HepG2 (cell line): ENCODE measurements around the gene BEX5. TPM values are rescaled to one million over a fixed set of nuclear protein-coding genes. Genes with fewer than 3 reads are reported as not detected.

ENCODE experiments used
- polyA plus RNA-seq, 8 experiments: library from polyadenylated mRNA; depleted of rRNA in 3 of 8; stranded (reverse) in 7 of 8; unstranded in 1 of 8; fragments of >200 nt; fragmentation: Illumina TruSeq in 4 of 8; extraction: Trizol in 4 of 8; gene quantifications; 2 replicates each; pipeline versions ENCODE4 v1.2.1 to v1.2.3, GENCODE V29; 2011 to 2016; ENCODE audit warnings: low read depth in 4 of 8, missing spikeins in 1 of 8, mixed read lengths in 1 of 8; ENCODE audit not compliant: insufficient read depth in 1 of 8
- total RNA-seq, 5 experiments: library from RNA; depleted of rRNA; stranded (reverse); fragments of >200 nt; fragmentation: Illumina TruSeq; extraction: Trizol; gene quantifications; 2 replicates each; pipeline ENCODE4 v1.2.3, GENCODE V29; 2016; ENCODE audit warnings: low read depth in 1 of 5

Gene BEX5
- total and polyA plus RNA-seq, 2 of the 13 experiments (the other 11 are each of a cell fraction or from before 2014, with no cell fraction given) = not detected

Other genes starting within 250 kb of the BEX5 start
- gene ZMAT1, start 223.9 kb downstream of the BEX5 start, total RNA-seq (2016; rRNA removed; fragmentation: Illumina TruSeq; extraction: Trizol) = 0.02 TPM in 1 of 2 replicates, not detected in the other
- 0.01 TPM in 2 replicates for gene ZMAT1, start 223.9 kb downstream of the BEX5 start, polyA plus RNA-seq (2011; rRNA removed)
- not detected in 2 replicates for gene TCEAL2, start 30.3 kb downstream of the BEX5 start, total RNA-seq (2016; rRNA removed; fragmentation: Illumina TruSeq; extraction: Trizol)
- gene TCEAL2, start 30.3 kb downstream of the BEX5 start, polyA plus RNA-seq (2011; rRNA removed) = not detected in 2 replicates
- gene TCEAL6, start 13.5 kb downstream of the BEX5 start, total RNA-seq (2016; rRNA removed; fragmentation: Illumina TruSeq; extraction: Trizol) = not detected in 2 replicates
- gene TCEAL6, start 13.5 kb downstream of the BEX5 start, polyA plus RNA-seq (2011; rRNA removed) = not detected in 2 replicates
- gene TCP11X1, start 59.3 kb upstream of the BEX5 start, total RNA-seq (2016; rRNA removed; fragmentation: Illumina TruSeq; extraction: Trizol) = not detected in 2 replicates
- gene TCP11X1, start 59.3 kb upstream of the BEX5 start, polyA plus RNA-seq (2011; rRNA removed) = not detected in 2 replicates
- gene NXF2, start 91.2 kb upstream of the BEX5 start, total RNA-seq (2016; rRNA removed; fragmentation: Illumina TruSeq; extraction: Trizol) = not detected in 2 replicates
- not detected in 2 replicates for gene NXF2, start 91.2 kb upstream of the BEX5 start, polyA plus RNA-seq (2011; rRNA removed)